HPDE6-E6E7 (cell line): ENCODE results near the gene LRRC4C.
"Not testable (repeated sequence)": the region's sequence is repeated elsewhere in the genome, so short reads cannot be mapped to it uniquely, and the experiment has no call there.

ENCODE experiments used
- DNase-seq: peaks from one replicate; pipeline ENCODE4 v3.0.0; 2011; ENCODE audit warnings: missing footprints; ENCODE audit errors: extremely low spot score

LRRC4C gene

DNA sequence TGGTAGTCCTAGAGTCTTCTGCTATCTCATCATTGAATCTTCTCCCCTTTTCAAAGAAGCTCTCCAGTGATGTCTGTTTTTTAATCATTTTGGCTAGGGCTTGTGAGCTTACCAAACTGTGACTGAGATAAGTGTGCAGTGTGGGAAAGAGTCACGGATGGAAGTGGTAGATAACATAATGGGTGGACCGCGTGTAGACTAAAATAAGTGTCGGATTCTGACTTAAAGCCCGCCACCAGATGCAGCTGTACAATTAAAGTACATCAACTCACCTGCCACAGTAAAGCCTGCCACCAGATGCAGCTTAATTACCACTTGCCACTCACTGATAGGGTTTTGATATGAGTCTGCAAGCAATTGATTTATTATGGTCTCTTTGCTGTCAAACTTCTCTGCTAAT, 581.5 kb downstream of the LRRC4C start:
- no peak for DNase-seq

DNA sequence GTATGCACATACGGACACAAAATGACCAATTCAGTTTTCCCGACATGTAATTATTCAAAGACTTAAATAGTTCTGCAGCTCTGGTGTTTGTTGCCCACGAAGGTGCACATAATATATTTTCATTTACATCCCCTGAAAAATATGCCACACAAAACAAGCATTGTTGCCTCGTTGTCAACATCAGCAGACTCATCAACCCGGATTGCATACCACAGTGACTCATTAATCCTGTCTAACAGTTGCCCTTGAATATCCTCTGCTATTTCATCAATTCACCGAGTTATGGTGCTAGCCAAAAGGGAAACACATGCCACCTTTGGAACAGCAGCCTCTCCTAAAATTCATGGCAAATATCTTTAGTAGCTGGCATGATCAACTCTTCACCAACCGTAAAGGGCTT, 582.2 kb downstream of the LRRC4C start:
- DNase-seq: peak; percentile 27

DNA sequence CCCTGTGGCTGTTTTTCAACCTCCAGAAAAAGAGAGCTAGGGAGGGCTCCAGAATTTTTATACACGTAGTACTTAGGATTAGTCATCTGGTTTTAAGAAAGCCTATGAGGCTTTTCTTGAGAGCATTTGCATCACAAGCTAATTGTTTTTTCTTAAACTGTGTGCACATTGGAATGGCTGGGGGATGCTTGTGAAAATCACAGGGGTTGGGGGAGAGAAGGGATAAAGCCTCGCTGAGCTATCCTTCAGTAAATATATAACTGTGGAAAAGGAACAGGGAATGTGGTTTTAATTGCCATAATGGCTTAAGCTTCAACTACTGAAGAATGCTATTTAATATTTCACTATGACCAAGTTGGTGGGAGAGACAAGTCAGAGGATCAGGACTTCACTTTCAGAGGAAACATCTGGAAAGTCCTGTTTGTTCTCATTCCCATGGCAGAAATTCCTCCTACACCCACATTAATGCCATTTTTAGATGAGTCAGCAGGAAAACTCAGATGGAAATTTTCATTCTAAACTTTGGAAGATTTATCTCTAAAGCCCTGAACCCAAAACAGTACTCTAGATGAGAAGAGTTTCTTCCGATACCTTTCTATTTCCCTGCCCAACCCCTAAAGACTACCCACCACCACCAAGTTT, 591.3 kb downstream of the LRRC4C start:
- no peak for DNase-seq

DNA sequence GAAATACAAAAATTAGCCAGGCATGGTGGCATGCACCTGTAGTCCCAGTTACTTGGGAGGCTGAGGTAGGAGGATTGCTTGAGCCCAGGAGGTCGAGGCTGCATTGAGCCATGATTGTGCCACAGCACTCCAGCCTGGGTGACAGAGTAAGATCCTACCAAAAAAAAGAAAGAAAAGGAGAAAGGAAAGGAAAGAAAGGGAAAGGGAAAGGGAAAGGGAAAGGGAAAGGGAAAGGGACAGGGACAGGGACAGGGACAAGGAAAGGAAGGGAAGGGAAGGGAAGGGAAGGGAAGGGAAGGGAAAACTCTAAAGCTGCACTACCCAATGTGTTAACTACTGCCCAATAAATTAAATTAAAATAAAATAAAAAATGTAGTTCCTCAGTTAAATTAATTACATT, 601.7 kb downstream of the LRRC4C start:
- DNase-seq: not testable (repeated sequence)

DNA sequence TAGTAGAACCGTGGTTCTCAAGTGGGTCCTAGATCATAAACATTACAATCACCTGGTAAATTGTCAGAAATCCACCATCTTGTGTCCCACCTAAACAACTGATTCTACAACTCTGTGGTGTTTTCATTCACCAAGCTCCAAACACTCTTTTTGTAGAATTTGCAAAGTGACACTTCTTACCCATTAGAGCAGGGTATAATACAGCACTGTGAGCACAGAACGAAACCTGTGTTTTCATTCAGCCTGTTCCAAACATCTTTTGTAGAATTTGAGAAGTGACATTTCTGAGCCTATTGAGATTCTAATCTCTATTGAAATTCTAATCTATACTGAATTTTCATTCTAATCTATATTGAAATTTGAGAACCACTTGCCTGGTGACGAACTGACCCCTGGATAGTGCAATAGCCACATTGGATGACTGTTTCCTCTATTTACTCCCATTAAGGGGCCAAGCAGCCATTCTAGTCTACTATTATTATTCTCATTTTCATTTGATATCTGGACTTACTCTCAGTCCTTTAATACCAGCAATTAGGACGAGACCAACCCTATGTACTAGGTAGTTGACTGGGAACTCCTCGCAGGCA, 616.6 kb downstream of the LRRC4C start:
- no peak for DNase-seq

DNA sequence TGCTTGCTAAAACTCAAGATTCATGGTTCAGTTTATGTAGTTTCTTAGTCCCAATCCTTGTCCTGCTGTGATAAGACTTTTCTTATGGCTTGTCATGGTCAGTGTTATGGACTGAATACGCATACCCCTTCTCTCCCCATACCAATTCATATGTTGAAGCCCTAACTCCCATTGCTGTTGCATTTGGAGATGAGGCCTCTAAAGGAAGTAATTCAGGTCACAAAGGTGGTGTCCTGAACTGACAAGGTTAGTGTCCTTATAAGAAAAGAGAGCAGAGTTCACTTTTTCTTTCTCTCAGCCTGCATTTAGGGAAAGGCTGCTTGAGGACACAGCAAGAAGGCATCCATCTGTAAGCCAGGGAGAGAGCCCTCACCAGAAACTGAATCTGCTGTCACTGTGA, 618.2 kb downstream of the LRRC4C start:
- DNase-seq: no peak

DNA sequence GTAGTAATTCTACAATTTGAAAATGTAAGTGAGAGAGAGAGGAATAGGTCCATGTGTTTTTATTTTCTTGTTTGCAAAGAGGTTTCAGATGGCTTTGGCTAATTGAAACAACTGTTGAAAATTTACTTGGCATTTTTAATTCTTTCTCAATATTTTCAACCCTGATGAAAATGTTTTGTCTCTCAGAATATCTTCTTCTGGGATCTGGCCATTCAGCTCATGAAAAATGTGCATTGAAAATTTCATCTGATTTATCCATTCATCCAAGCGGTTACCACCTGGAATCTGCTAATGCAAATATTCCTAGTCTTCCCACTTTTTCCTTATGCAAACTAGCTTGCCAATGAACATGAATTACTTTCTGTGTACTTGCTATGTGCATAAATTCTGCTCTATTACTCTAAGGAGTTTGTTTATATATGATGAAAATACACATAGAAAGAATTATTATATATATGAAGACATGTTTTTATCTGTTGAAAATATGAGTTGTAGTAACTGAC, 621.2 kb downstream of the LRRC4C start:
- no peak for DNase-seq

DNA sequence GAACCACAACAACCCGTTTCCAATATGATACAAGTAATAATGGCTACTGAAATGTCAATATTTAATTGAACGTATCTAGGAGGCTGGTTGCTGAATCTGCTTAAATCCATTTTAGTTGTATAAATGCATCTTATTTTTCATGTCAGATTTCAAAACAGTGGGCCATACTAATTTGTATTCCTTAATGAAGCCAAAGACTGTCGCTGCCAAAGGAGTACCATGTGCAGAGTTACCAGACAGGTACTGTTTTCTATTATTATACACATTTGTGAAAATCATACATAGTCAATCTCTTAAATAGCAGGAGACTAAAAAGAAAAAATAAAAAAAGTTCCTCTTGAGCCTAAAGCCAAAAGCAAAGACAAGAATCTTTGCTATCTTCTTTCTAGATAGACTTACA, 632.3 kb downstream of the LRRC4C start:
- DNase-seq: no peak

DNA sequence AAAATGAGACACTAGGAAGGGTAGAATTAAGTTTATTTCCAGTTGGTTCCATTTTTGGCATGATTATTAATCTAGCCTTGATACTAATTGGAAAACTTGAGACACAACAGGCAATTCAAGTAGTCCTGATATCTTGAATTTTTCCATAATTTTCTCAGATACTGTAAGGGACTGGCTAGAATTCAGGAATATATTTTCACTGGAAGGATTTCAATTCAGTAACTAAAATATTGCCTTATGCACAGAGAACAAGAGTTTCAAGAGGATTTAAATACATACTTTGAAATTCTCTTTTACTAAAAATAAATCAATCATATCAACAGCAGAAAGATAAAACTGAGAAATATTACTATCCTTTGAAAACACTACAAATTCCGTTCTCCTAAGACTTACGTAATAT, 632.9 kb downstream of the LRRC4C start:
- no peak for DNase-seq

DNA sequence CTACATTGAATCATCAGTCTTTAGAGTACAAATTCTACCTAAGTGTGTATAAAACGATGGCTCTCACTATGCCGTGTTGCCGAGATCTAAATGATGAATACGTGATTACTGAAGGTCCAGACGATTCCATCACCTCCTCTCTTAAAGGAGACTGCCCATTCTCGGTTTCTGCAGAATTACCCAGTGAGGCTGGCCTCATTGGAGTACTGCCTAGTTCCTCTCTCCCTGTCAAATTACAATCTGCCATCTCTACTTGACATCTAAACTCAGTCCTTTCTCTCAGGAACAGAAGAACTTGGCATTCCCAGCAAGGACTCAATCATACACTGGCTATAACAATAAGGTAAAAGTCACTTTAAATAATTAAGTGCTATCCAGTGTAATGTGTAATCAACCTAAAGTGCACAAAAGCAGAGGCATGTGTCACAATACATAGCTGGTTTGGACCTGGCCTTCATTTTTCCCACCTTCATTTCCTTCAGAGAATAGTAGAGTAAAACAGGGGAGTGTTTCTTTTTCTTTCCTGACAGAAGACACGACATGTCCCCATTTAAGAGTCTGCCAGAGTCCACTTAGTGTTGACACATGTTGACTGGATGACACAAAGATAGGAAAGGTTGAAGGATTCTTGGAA, 634.1 kb downstream of the LRRC4C start:
- DNase-seq: no peak

DNA sequence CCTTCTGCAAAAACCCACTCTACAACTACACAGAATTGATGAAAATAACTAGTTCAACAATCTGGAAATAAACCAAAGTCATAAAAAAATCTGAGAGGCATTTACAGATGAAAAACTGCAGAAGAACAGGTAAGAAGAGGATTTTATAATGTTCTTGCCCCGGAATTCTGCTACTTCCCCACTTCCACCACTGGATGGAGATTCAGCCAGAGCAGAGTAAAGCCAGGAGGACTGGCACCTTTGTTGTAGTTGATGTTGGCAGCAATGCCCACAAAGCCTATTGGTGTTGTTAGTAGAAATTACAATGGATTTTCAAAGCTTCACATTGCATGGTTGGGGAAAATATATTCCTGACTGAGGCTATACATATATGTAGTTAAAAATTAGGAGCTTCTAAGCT, 640.2 kb downstream of the LRRC4C start:
- DNase-seq: no peak

DNA sequence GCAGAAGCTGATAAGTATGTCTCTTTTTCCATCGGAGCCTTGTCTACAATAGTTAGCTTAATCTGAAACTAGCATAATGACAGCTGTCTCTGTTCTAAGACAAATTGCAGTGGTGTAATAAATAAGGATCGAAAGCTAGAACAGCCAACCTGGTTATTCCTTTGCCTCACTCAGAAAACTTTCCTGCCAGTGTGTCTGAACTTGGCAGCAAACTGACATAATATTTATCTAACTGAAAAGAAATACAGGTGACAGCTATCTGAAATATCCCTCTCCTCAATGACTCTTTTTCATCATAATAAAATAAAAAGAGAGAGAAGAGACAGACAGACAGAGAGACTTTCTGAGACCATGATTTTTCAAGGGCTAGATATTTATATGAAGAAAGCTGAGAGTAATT, 642.5 kb downstream of the LRRC4C start:
- DNase-seq: no peak

DNA sequence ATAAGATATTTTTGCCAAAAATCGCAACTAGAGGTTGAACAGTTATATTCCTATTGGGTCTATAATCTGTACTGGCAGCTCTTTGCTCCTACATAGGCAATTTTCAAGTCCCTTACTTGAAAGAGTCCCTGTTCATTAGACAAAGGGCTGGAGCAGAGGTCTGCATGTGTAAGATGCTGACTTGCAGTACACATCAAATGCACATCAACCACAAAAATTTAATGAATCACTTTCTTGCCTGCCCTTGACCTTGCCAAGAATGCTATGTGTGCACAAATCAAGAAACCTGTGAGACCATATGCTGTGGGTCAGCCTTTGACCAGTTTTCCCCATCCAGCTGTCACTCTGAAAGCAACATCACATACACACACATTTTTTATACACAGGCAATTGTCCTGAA, 661.5 kb downstream of the LRRC4C start:
- DNase-seq: peak; percentile 10

DNA sequence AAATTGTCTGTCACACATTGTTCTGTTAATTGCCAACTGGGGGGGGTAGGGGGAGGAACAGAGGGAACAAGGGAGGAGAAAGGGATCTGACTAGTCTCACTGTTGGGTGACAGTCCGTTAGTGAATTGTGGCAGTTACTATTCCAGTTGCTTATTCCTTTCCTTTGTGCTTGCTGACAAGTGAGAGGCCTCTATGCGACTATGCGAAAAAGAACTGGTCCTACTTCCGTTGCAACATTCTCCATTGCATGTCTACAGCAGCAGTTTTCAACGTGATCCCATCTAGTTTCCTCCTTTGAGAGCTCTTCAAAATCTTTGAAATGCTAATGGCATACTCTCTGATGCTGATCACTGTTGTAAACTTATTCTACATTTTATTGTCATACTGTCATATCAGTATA, 672.2 kb downstream of the LRRC4C start:
- DNase-seq: no peak

DNA sequence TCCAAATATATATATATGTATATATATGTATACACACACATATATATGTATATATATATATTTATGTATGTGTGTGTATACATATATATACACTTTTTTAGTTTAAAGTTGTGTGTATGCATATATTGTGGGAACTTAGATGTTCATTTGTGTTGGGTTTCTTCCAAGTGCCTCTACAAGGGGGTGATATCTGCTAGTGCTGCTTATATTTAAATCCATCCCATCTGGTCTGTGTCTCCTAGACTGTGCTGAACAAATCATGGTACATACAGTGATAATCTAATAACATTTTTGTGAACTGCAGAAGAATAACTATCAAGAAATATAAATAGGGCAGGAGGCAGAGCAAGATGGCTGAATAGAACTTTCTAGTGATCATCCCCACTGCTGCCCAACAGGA, 696.4 kb downstream of the LRRC4C start:
- DNase-seq: no peak

DNA sequence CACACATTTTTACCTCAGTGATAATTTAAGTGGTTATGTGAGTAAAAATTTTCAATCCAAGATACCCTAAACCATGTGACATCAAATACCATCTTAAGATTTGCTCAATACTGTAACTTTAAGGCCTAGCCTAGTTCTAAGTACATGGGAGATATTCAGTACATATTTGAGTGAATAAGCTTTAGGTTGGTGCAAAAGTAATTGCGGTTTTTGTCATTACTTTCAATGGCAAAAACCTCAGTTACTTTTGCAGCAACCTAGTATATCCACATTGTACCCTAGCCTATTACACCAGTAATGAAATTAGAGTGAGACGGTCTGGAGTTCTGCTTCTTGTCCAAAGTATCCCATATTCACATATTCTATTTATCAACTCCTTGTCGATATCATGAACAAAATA, 700.1 kb downstream of the LRRC4C start:
- no peak for DNase-seq

DNA sequence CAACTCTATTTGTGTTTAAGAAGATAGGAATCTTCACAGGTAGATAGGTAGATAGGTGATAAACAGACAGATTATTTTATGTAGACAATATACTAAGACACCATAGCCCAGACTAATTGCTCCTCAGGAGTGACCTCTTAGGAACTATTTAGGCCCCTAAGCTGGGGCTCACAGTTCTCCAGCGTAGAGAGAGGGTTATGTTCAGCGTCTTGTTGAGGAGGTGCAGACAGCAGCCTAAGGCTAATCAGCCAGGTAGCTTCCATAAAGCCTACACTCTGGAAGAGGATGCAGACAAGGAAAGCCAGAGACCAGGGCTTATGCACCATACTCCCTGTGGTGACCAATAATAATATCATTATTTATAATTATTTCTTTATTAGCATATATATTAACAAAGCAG, 705.2 kb downstream of the LRRC4C start:
- no peak for DNase-seq

DNA sequence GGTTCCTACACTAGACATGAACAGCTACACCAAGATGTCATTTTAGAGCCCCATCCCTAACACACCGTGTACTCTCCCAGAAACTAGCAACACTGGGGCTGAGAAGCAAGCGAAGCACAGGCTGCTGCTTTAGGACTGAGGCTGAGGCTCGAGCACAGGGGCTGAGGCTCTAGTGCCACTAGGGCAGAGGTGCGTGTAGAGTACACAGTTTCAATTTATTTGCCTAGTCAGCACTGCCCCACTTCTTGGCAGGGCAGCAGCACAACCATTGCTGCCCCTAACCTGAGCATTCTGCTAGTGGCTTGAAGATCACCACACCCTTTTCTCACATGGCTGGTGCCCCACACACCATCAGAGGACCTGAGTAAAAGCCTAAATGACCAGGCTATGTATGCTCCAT, 713.2 kb downstream of the LRRC4C start:
- DNase-seq: no peak

DNA sequence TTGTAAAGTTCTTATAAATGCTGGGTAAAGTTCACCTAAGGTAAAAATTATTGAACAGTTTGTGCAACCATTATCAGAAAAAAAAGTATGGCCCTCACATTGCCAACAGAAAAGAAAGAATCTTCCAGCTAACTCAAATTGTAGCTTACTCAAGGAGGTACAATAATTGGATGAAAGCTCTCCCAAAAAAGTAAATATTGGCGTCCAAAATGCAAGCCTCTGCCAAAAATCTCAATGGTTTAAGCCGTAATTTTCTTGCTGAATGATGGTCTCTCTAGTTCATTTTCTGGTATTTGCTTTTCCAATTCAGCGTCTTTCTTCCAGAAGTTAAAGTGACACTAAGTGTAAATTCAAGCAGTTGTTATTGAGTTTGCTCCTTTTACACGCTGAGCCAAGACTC, 727.3 kb downstream of the LRRC4C start:
- DNase-seq: no peak

DNA sequence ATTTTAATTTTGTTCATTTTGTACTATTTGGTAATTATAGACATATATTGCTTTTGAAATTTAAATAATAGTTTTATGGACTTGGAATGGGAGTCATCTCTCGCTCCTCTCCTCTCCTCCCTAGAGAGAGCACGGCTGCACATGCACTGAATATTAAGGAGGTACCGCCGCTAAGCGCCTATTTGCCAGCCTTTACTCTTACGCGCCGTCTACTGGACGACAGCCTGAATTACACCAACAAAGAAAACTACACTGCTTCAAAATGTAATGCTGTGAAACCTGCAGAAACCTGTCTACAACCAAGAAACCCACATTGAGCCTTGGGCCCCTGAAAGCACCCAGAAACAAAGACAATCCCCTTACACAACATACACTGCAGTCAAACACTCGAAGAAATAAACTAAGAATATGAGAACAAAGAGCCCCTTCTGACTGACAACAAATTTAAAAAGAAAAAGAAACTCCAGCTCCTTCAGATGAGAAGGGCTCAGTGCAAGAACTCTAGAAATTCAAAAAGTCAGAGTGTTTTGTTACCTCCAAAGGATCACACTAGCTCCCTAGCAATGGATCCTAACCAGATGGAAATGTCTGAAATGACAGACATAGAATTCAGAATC, 737.2 kb downstream of the LRRC4C start:
- DNase-seq: peak; percentile 14

DNA sequence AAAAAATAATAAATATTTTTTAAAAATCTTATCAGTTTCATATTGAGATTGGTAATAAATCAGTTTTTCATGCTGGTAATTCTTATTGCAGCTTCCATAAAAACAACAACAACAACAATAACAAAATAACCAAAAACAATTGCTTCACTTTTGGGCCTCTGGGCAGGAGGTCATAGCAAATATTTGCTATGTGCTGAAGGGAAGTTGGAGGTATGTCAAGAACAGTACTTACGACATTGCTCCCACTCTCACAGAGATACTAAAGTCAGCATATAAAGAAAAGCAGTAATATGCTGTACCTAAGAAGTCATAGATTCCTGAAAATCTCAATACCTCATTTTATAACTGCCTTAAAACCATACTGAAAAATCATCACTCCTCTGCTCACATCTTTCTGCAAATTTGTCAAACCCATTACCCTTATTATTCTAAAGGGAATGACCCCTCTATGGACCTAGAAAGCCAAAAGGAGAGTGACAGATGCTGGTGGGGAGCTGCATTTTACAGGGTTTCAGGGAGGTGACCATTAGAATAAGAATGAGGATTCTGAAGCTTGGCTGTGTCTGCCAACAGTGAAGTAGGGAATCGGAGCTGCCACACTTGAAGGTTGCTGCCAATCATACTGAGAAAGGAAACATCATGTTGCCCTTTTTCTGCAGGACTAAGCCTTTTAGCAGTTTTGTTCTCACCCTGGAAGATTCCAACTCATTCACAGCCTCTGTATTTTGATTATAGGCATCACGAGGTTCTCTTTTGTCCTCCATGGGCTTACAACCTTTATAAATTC, 742.9 kb downstream of the LRRC4C start:
- no peak for DNase-seq

DNA sequence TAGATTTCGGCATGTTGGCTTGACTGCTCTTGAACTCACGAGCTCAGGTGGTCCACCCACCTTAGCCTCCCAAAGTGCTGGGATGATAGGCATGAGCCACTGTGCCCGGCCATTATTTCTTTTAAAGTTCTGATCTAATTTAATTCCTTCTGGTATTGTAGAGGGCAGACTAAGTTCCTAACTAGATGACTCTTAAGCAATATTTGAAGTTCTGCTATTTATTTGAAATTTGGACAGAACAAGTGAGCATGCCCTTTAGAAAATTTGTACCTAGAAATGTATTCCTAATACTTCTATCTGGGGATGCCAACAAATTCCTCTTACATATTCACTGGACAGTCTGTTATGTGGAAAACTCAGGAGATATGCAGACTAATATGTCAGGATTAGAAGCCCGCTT, 746.4 kb downstream of the LRRC4C start:
- no peak for DNase-seq
